Stomach (tissue), 9 donors: ENCODE measurements around the gene RERE. TPM values are rescaled to one million over a fixed set of nuclear protein-coding genes. Genes with fewer than 3 reads are reported as not detected.

ENCODE experiments used
- DNase-seq, 2 donors: peaks; one replicate each; pipeline versions ENCODE4 v3.0.0 to v3.0.0-alpha.2; 2013 to 2019
- H3K27ac ChIP-seq, 5 donors: fragments of 200-600 bp in 4 of 5; sonication (generic) in 4 of 5; one replicate each; pipeline ENCODE4 v1.5.1; 2013 to 2019; ENCODE audit warnings: mild to moderate bottlenecking in 1 of 5, moderate library complexity in 1 of 5
- H3K27me3 ChIP-seq, 3 donors: fragments of 200-600 bp; sonication (generic); one replicate each; pipeline ENCODE4 v1.5.1; 2017 to 2019; ENCODE audit warnings: mixed run types in 1 of 3
- H3K36me3 ChIP-seq, 4 donors: fragments of 200-600 bp; sonication (generic); 1 replicate in 3 of 4; 2 replicates in 1 of 4; pipeline ENCODE4 v1.5.1; 2016 to 2019
- H3K4me1 ChIP-seq, 4 donors: fragments of 200-600 bp; sonication (generic); one replicate each; pipeline ENCODE4 v1.5.1; 2016 to 2019
- H3K4me3 ChIP-seq, 4 donors: fragments of 200-600 bp; sonication (generic) in 3 of 4; one replicate each; pipeline ENCODE4 v1.5.1; 2016 to 2019; ENCODE audit warnings: mild to moderate bottlenecking in 1 of 4
- H3K9me3 ChIP-seq, 4 donors: fragments of 200-600 bp; sonication (generic); one replicate each; pipeline ENCODE4 v1.5.1; 2016 to 2019
- EP300 ChIP-seq: sonication (generic); formaldehyde crosslinking; IDR thresholded peaks from one replicate; pipeline ENCODE4 v1.6.1; 2017; ENCODE audit warnings: antibody characterized with exemption
- POLR2A ChIP-seq, 4 donors: fragments of 450-650 bp; IDR thresholded peaks; one replicate each; pipeline ENCODE4 v1.6.1; 2016; ENCODE audit warnings: antibody characterized with exemption in 4 of 4, control low read depth in 2 of 4, mild to moderate bottlenecking in 1 of 4, moderate library complexity in 1 of 4
- POLR2AphosphoS5 ChIP-seq, 3 donors: sonication (generic); formaldehyde crosslinking; IDR thresholded peaks; one replicate each; pipeline ENCODE4 v1.6.1; 2016; ENCODE audit warnings: antibody characterized with exemption in 3 of 3
- WGBS, 5 donors: extraction: QIAGEN DNeasy Blood & Tissue Kit in 3 of 5; methylation state at CpG; one replicate each; pipeline versions ENCODE4 v1.1.5 to v1.1.7; 2013 to 2018; 5-methylcytosine and 5-hydroxymethylcytosine counted together
- intact Hi-C: fragments of 100-400 bp; cut with DNase I; formaldehyde crosslinking; loops from one replicate; pipeline ENCODE4 v1.15.1; 2023; ENCODE audit warnings: low total_unique reads
- polyA plus RNA-seq, 3 donors: library from polyadenylated mRNA; stranded (reverse); fragments of 200-250 nt; gene quantifications; one replicate each; pipeline ENCODE4 v1.2.3, GENCODE V29; 2013
- total RNA-seq, 5 donors: library from RNA; depleted of rRNA; stranded (reverse); fragments of >200 nt; gene quantifications; one replicate each; pipeline versions ENCODE4 v1.1.0 to v1.2.3, GENCODE V29; 2014 to 2016
- TF ChIP-seq, protein P1 (sequence below), 7 experiments: fragments of 450-650 bp in 4 of 7; fragments of 200-600 bp in 3 of 7; sonication (generic) in 3 of 7; IDR thresholded peaks; one replicate each; pipeline ENCODE4 v1.5.1; 2016 to 2019; ENCODE audit warnings: antibody characterized with exemption in 7 of 7, control low read depth in 2 of 7, mild to moderate bottlenecking in 1 of 7
- donor health status: healthy with polysubstance abuse.
- donor health status: Bipolar disorder and iron deficiency.
- donor health status: healthy.

Gene RERE
- total and polyA plus RNA-seq, 8 donors = 15.6 to 198 (median 79.3) TPM

DNA sequence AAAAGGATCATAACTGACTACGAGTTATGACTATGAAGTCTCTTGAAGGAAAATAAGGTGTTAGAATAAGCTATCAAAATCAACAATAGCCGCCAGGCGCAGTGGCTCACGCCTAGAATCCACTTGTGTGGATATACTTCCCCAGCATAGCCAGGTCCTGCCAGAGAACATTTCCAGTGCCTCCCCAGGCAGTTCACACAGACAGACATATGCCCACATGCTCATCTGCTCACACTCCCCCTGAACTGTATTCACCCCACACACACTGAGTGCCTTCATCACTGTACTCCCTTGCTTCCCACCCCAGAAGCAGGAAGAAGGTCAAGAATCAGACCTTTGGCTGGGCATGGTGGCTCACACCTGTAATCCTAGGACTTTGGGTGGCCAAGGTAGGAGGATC lies 6.5 kb downstream of the RERE start:
- TF ChIP-seq POLR2AphosphoS5 (IDR thresholded peaks at IDR 0.05) = no peak
- no peak for TF ChIP-seq POLR2A (IDR thresholded peaks at IDR 0.05)
- TF ChIP-seq EP300 = no peak
- TF ChIP-seq, protein P1, sequence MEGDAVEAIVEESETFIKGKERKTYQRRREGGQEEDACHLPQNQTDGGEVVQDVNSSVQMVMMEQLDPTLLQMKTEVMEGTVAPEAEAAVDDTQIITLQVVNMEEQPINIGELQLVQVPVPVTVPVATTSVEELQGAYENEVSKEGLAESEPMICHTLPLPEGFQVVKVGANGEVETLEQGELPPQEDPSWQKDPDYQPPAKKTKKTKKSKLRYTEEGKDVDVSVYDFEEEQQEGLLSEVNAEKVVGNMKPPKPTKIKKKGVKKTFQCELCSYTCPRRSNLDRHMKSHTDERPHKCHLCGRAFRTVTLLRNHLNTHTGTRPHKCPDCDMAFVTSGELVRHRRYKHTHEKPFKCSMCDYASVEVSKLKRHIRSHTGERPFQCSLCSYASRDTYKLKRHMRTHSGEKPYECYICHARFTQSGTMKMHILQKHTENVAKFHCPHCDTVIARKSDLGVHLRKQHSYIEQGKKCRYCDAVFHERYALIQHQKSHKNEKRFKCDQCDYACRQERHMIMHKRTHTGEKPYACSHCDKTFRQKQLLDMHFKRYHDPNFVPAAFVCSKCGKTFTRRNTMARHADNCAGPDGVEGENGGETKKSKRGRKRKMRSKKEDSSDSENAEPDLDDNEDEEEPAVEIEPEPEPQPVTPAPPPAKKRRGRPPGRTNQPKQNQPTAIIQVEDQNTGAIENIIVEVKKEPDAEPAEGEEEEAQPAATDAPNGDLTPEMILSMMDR (IDR thresholded peaks at IDR 0.05) = no peak
- Histone ChIP-seq H3K4me1 (peaks cover 21 to 52% (median 37%) of the 10 kb centered on the region in 4 donors), H3K9me3 (no peaks in the 10 kb centered on the region), H3K4me3 (no peak overlapping the region), H3K27ac (no peak overlapping the region), H3K36me3 (no peaks in the 10 kb centered on the region), H3K27me3 (no peaks in the 10 kb centered on the region)
- DNase-seq = no peak
- intact Hi-C loops = no loop called here
- 85 to 89% (median 85%) methylated on average over 4 of the region's 4 CpGs for WGBS, 5 donors

DNA sequence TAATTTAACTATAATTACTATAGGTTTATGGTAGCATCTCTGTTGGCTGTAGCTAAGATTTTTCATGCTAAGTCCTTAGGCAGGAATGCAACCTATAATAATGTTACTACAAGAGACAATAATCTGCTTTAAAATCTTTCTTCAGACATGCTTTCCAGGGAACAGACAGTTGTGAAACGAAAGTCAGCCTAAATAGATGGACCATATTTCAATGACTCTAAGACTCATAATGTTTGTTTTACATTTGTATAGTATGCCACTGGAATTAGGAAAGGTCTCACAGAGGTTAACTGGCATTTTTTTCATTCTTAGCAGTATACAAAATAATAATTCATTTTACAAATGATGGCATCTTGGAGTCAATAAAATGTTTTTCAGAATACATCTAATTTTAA lies 8.1 kb downstream of the RERE start:
- DNase-seq = no peak
- H3K4me3 ChIP-seq = no peak overlapping the region
- intact Hi-C loops = no loop called here
- TF ChIP-seq POLR2AphosphoS5 (IDR thresholded peaks at IDR 0.05) (no peak), EP300 (no peak)
- TF ChIP-seq, protein P1 (IDR thresholded peaks at IDR 0.05) = no peak
- WGBS, 5 donors = 53 to 73% (median 65%) methylated on average over 1 of the region's 1 CpG
- no peaks in the 10 kb centered on the region for H3K9me3 ChIP-seq
- H3K36me3 ChIP-seq = no peaks in the 10 kb centered on the region
- peaks cover 5 to 36% (median 21%) of the 10 kb centered on the region in 4 donors for H3K4me1 ChIP-seq
- H3K27ac ChIP-seq = no peak overlapping the region
- H3K27me3 ChIP-seq = no peaks in the 10 kb centered on the region

DNA sequence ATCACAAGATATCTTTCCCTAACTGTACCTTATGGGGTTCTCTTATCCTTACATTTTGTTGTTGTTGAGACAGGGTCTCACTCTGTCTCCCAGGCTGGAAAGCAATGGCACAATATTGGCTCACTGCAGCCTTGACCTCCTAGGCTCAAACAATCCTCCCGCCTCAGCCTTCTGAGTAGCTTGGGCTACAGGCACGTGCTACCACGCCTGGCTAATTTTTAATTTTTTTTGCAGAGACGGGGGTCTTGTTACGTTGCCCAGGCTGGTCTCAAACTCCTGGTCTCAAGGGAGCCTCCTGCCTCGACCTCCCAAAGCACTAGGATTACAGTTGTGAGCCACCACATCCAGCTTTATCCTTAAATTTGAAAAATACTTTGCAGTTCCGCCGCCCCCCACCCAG lies 10.4 kb downstream of the RERE start:
- TF ChIP-seq POLR2A (IDR thresholded peaks at IDR 0.05) = no peak
- no peak for TF ChIP-seq EP300
- TF ChIP-seq POLR2AphosphoS5 (IDR thresholded peaks at IDR 0.05) = no peak
- TF ChIP-seq, protein P1 (IDR thresholded peaks at IDR 0.05) = no peak
- no peak overlapping the region for H3K4me3 ChIP-seq
- 92 to 97% (median 94%) methylated on average over 8 of the region's 8 CpGs for WGBS, 5 donors
- H3K36me3 ChIP-seq = no peaks in the 10 kb centered on the region
- H3K27me3 ChIP-seq = no peaks in the 10 kb centered on the region
- H3K27ac ChIP-seq = no peak overlapping the region
- no peak for DNase-seq
- intact Hi-C loops = no loop called here
- H3K4me1 ChIP-seq = peaks cover 0 to 12% (median 4%) of the 10 kb centered on the region in 4 donors
- no peaks in the 10 kb centered on the region for H3K9me3 ChIP-seq

DNA sequence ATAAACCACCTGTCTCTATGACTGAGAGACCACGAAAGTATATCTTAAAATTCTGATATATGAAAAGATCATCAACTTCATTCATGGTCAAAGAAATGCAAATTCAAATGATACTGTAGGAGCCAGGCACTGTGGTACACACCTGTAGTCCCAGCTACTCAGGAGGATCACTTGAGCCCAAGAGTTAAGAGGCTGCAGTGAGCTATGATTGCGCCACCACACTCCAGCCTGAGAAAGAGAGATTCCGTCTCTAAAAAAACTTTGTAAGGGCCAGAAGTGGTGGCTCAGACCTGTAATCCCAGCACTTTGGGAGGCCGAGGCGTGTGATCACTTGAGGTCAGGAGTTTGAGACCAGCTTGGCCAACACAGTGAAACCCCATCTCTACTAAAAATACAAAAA lies 17.0 kb downstream of the RERE start:
- intact Hi-C loops = no loop called here
- DNase-seq = no peak
- no peaks in the 10 kb centered on the region for H3K27me3 ChIP-seq
- peaks cover 0 to 13% (median 0%) of the 10 kb centered on the region in 4 donors for H3K4me1 ChIP-seq
- H3K9me3 ChIP-seq = no peaks in the 10 kb centered on the region
- H3K36me3 ChIP-seq = no peaks in the 10 kb centered on the region
- 92 to 98% (median 95%) methylated on average over 5 of the region's 5 CpGs for WGBS, 5 donors
- no peak overlapping the region for H3K27ac ChIP-seq
- H3K4me3 ChIP-seq = no peak overlapping the region
- TF ChIP-seq POLR2AphosphoS5 (IDR thresholded peaks at IDR 0.05) = no peak
- TF ChIP-seq, protein P1 (IDR thresholded peaks at IDR 0.05) = no peak
- TF ChIP-seq EP300 = no peak
- no peak for TF ChIP-seq POLR2A (IDR thresholded peaks at IDR 0.05)
